IPS-11a (cell line): Measurements from ENCODE around the gene COLEC11.
"Not testable (repeated sequence)": the region's sequence is repeated elsewhere in the genome, so short reads cannot be mapped to it uniquely, and the experiment has no call there.

Source experiments
- H3K4me3 ChIP-seq: one replicate; pipeline ENCODE4 v1.5.1; 2013; ENCODE audit warnings: low read depth, low read length, control low read depth

The COLEC11 gene

DNA sequence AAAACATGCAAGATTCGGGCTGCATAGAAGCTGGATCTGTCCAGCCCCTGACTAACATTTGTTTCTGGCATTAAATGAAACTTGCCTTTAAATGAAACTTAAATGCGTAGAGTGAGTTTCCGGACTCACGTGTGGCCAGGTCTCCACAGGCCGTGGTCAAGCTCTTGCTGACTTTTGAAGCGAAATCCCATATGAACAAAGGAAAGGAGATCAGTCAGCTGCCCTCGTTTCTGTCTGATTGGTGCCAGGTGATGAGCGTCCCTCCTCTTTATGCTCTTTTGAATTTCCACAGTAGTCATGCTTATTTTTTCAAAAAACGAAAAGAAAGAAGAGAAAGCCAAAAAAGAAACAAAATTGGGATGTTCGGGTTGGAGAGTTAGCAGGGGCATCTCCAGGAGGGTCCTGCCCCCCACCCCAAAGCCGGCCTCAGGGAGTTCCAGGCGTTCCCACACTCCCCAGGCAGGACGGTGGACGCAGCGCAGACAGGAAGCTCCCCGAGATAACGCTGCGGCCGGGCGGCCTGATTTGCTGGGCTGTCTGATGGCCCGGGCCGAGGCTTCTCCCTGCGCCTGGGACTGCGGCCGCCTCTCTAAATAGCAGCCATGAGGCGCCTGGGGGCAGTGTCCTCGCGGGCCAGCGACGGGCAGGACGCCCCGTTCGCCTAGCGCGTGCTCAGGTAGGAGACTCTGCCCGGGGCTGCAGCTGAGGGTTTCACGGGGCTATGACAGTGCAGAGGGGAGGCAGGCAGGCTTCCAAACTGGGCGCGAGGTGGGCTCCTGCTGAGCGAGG is at the start of gene COLEC11:
Gene COLEC11, plus strand, starts transcription at position 620 of the 789 bp plus-strand sequence. CDS start 9,229 bp downstream, outside the sequence.
- no peak within 1 kb of the TSS for H3K4me3 ChIP-seq

GRCh38 chr2:3545788-3546478 is 49.0 kb upstream of the COLEC11 start:
- no peak overlapping the region for H3K4me3 ChIP-seq

DNA sequence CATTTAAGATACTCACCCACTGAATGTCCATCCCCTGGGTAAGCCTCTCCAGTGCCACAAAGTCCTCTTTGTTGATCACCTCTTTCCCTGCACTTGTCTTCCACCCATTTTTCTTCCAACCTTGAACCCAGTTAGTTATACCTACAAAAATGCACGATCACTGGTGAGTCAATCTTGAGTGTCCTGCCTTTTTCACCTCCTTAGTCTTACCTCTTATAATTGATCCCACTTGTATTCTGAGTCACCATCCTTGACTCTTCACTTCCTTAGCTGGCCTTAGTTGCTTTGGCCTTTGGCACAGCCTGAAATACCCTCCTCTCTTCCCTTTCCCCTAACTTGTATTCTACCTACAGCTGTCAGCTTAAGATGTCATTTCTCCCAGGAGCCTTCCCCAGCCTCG is 47.0 kb upstream of the COLEC11 start:
- H3K4me3 ChIP-seq: no peak overlapping the region

DNA sequence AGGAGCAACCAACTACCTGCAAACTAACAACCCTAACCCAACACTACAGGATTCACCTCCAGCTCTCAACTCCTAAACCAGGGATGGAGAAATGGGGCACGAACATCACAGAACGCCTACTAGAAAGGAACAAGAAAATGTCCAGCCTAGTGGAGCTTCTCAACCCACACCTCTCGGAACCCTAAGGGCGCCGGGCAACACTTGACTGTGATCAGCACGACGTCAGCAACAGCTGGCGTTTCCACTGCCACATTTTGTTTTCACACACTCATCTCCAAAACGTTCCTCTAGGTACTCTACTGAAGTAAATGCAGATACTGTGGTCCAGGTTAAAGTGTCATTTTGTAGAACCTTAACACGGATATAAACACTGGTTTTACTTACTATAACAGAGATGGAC is 41.0 kb upstream of the COLEC11 start:
- H3K4me3 ChIP-seq: no peak overlapping the region

DNA sequence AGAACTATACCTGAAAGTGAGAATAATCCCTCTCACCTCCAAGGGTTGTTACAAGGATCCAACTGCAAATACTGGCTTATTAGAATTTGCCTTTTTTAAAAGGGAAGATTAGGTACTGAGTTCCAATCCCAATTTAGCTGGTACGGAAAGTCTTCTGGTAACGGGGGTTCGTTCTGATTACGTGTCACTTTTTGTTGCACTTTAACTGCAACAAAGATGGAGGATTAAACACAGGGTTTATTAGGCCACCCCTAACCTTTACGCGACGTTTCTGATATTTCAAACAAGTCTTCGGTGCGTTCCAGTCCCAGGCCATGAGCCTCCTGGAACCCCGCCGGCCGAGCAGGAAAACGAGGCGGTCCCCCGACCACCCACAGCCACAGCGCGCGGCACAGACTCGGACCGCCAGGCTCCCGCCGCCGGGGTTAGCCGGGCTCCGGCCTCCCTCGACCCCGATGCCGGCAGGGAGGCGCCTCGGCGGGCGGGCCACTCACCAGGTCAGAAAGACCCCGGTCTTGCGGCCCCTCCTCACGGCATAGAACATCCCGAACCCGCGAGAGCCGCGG is 37.2 kb upstream of the COLEC11 start:
- peak overlapping the region; percentile 93 for H3K4me3 ChIP-seq

- H3K4me3 ChIP-seq: peak within 1 kb of the TSS; percentile 93
Measured at GRCh38 chr2:3558205-3559014, 36.5 kb upstream of the COLEC11 start, which contains the start of gene RNASEH1. RNASEH1 (minus strand) TSS chr2:3558333; CDS start chr2:3558260, 73 bp downstream.

- H3K4me3 ChIP-seq: no peak overlapping the region
Measured at GRCh38 chr2:3563521-3563976, 31.4 kb upstream of the COLEC11 start.

GRCh38 chr2:3565117-3565516 is 29.8 kb upstream of the COLEC11 start:
- no peak overlapping the region for H3K4me3 ChIP-seq

DNA sequence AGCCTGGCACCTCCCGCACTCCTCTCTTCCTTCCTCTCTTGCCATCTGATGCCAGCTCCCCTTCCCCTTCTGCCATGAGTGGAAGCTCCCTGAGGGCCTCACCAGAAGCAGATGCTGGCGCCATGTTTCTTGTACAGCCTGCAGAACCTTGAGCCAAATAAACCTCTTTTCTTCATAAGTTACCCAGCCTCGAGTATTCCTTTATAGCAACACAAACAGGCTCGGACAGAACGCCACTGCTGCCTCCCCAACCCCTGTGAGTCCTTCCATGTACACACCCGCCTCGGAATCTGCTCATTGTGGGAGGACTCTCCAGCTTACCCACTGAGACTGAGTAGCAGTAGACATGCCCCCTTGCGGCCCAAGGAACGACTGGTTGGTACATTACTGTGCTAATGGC is 28.1 kb upstream of the COLEC11 start:
- no peak overlapping the region for H3K4me3 ChIP-seq

DNA sequence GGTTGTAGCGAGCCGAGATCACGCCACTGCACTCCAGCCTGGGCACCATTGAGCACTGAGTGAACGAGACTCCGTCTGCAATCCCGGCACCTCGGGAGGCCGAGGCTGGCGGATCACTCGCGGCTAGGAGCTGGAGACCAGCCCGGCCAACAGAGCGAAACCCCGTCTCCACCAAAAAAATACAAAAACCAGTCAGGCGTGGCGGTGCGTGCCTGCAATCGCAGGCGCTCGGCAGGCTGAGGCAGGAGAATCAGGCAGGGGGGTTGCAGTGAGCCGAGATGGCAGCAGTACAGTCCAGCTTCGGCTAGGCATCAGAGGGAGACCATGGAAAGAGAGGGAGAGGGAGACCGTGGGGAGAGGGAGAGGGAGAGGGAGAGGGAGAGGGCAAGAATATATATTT is 25.3 kb upstream of the COLEC11 start:
- not testable (repeated sequence) for H3K4me3 ChIP-seq

- no peak overlapping the region for H3K4me3 ChIP-seq
Measured at GRCh38 chr2:3571284-3571683, 23.6 kb upstream of the COLEC11 start.

DNA sequence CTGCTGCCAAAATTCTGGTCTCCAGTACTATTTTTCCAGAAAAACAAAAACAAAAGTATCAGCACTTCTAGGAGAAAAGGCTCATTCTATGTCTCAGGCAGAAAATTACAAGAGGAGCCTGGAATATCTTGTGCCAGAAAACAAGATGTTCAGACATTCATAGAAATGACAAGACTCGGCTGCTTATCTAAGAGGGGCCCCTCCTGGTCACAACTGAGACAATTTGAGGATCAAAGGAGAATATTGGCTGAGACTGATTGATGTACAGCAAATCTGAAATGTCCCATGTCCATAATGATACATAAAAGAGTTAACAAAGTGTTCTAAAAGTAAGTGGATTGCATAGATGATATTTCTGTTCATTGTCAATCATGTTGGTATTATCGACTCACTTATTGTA is 22.3 kb upstream of the COLEC11 start:
- no peak overlapping the region for H3K4me3 ChIP-seq

DNA sequence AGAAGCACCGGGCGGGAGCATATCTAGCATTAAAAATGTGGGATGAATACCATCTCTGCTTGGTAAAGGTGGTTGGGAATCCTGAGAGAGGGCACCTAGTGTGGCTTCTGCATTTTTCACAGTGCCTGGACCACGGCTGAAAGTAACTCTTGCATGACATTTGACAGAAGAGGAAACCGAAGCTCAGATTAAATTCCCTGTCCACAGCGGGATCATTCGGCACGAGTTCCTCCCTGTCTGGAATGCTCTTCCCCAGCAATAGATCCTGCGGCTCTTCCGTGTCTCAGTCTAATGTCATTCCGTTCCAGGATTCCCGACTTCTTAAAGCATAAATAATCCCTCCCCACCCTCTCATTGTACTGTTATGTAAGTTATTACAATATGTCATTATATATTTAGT is 20.8 kb upstream of the COLEC11 start:
- H3K4me3 ChIP-seq: no peak overlapping the region

- H3K4me3 ChIP-seq: peak overlapping the region; percentile 98
Measured at GRCh38 chr2:3575534-3576262, 19.2 kb upstream of the COLEC11 start.

GRCh38 chr2:3576263-3576630 is 18.7 kb upstream of the COLEC11 start:
- peak overlapping the region; percentile 98 for H3K4me3 ChIP-seq

DNA sequence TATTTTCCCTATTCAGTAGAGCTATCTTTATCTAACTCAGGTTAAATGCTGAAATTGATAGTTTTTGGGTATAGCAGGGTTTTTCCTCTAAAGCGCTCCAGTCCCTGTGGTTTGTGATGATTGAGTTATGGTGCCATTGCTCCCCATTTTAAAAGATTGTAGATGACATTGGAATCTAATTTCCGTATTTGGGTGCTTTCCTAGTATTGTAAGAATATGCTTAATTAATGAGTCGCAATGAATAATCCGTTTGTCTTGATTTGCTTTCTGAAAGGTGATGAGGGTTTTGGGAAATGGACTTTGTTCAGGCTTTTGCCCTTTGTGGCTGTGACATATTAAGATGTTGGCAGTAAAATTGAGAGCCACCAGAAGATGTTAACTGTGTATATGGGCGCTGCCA is 15.9 kb upstream of the COLEC11 start:
- H3K4me3 ChIP-seq: no peak overlapping the region

- H3K4me3 ChIP-seq: no peak overlapping the region
Measured at GRCh38 chr2:3580449-3580848, 14.5 kb upstream of the COLEC11 start.

- no peak overlapping the region for H3K4me3 ChIP-seq
Measured at GRCh38 chr2:3581367-3582262, 13.3 kb upstream of the COLEC11 start.

DNA sequence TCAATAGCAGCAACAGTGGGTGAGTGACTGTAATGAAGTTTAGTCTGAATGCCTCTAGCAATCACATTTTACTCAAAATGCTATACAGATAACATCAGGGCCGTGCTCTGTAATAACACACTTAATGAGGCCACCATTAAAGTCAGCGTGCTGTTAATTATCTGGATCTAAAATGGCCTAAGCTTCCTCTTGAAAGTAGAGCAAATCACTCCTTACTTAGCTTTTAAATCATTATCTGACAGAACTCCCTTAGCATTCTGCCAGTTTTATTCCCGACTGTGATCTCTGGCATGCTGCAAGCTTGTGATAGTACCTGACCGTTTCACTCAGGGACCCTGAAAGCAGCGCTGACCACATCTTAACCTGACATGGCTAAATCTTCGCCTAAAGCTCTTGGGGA is 10.8 kb upstream of the COLEC11 start:
- H3K4me3 ChIP-seq: no peak overlapping the region
